Smooth muscle cell of the brain vasculature (primary cell): ENCODE measurements around the gene CLDN19.
"Not testable (repeated sequence)": the region's sequence is repeated elsewhere in the genome, so short reads cannot be mapped to it uniquely, and the experiment has no call there.

Experiments
- DNase-seq: peaks from one replicate; pipeline ENCODE4 v3.0.0-alpha.2; 2012; ENCODE audit warnings: low read depth, low spot score

Gene CLDN19

DNA sequence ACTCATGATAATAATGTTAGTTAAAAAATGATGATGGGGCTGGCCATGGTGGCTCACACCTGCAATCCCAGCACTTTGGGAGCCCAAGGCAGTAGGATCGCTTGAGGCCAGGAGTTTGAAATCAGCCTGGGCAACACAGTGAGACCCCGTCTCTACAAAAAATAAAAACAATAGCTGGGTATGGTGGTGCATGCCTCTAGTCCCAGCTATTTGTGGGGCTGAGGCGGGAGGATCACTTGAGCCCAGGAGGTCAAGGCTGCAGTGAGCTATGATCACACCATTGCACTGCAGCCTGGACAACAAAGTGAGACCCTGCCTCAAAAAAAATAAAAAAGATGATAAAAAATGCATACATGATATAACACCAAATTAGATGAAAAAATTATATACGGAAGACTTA lies 21.5 kb upstream of the CLDN19 start:
- no peak for DNase-seq

DNA sequence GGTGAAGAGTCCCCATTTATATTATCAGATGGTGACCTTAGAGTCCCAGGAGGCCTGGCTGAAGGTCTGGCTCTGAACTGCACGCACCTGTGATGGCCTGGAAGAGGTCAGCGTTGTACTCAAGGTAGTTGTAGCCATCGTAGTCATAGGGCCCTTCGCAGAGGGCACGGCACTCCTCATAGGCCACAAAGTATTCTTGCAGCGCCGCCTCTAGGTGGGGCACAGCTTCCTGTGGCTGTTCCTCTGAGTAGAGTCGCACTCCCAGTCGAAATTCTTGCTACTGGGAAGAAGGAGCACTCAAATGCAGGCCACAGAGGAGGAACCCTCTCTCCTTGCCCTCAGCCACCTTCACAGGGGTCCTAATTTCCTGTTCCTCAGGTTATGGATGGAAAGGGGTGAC lies 19.1 kb upstream of the CLDN19 start:
- no peak for DNase-seq

DNA sequence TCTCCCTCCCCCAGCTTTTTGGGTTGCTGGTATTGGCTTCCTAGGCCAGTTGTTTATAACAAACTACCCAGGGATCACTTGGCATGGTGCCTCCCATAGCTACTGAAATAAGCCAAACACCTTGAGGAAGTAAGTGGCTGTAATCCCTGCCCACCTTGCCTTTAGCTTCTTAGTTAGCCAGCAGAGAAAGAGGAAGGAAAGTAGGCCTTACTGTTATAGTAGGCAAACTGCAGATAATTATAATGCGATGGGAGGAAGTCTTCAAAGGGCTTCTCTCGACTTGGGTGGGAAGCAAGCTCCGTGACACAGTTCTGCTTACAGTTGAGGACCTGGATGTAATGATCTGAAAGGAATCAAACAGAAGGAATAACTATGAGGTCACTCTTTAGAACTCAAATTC lies 18.6 kb upstream of the CLDN19 start:
- DNase-seq = no peak

DNA sequence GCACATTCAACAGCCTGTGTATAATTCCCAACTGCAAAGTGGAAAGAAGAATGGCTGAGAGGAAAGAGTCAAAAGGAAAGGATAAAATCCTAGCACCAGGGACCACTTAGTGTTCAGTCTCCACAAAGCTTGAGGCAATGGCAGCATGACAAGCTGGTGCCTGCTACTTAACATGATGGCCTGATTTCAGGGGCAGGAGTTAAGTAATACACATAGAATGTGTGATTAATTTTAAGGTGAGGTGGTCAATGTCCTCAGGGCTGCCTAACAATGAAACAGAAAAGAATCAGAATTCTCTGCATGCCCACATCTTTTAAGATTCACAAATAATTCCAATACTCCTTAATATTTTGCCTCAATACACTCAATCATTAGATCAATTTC lies 17.8 kb upstream of the CLDN19 start:
- no peak for DNase-seq

DNA sequence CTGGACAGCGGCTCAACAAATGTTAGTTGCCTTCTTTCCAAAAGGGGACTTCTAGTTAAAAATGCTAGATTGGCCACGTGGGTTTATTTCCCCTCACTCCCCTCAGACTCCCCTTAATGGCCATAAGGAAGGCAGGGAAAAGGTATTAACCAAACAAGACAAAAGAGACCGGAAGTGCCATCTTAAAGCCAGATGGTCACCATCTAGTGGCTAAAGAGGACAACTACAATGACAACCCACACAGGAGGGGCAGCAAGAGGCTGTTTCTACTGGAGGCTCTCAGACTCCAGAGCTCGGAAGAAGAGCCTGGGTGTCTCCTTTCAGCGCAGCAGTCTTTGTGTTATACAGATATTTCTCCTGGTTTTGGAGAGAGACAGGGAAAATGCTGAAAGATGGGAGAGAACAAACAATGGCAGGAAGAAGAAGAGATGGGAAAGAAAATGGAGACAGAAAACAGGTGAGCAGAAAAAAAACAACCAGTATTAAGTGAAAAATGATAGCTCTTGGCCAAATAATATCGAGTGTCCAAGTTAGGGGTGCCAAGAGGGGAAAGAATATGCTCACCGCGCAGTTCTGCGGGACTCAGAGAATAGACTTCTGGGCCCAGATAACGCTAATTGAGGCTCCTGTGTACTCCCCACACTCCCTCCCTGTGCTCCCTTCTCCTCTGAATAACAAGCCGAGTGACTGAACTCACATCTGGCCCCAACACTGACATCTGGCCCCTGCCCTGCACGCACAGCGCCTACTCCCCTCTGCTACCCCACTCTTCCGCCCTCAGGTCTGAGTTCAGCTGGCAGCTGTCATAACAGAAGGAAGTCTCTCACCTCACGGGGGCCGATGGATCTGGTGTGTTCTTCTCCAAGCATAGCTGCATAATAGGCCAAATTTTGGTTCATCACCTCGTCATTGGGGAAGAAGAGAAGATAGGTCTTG lies 17.2 kb upstream of the CLDN19 start:
- DNase-seq = peak; percentile 47

DNA sequence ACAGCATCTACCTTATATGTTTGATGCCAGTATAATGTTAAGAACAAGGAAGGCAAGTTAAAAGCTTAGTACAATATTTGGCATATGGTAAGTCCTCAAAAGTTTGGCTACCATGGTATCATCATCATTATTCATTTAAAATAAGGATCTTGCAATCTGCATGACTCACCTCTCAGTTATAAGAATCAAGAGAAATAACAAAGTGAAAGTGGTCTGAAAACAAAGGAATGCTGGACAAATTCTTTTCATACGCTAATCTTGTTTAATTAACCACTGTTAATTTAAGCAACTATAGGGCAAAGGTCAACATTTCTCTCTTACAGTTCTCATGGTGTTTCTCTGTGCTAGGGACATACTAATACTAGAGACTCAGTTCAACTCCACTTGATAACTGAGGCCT lies 13.0 kb upstream of the CLDN19 start:
- no peak for DNase-seq

DNA sequence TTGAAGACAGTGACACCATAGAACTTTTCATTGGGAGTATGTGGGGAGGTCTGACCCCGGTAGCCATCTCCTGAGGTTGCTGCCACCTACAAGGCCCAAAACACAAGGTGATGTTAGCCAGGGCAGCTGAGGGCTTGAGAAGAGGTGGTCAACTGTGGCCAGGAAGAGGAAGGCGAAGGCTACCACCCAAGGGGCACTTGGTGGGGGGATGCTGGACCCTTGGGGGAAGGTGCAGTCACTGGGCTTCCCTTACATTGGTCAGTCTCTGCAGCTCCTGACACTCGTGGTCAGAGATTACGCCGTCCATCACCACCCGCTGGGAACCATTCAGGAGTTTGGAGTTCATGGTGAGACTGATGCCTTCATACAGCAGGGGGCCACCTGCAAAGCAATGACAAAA lies 12.2 kb upstream of the CLDN19 start:
- DNase-seq = no peak

DNA sequence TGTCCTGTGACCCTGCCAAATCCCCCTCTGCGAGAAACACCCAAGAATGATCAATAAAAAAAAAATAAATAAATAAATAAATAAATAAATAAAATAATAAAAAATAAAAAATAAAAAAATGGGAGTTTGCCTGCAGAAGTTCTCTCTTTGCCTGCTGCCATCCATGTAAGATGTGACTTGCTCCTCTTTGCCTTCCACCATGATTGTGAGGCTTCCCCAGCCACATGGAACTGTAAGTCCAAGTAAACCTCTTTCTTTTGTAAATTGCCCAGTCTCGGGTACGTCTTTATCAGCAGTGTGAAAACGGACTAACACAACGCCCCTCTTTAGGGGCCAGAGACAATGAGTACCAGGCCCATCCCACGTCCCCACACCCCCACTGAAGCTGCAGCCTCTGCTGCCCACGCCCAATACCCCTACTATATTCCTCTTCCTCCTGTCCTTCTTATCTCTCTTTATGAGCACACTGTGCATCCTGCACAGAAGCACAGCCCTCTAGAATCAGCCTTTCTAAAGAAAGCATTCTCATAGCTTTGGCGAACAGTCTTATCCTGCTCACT lies 11.6 kb upstream of the CLDN19 start:
- not testable (repeated sequence) for DNase-seq

DNA sequence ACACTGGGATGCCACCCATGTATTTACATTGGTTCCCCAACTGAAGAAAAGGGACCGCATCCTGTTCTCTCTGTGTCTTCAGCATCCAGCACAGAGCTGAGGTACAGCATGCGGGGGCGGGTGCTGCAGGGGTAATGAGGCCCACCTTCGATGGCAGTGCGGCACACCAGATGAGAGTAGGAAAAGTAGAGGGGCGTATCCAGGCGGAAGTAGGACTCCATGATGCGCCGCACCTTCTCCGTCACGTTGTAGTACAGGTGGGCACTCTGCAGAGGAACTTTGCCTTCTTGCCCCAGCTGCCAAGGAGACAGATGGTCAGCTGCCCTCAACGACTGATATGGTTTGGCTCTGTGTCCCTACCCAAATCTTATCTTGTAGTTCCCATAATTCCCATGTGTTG lies 10.0 kb upstream of the CLDN19 start:
- DNase-seq = no peak

DNA sequence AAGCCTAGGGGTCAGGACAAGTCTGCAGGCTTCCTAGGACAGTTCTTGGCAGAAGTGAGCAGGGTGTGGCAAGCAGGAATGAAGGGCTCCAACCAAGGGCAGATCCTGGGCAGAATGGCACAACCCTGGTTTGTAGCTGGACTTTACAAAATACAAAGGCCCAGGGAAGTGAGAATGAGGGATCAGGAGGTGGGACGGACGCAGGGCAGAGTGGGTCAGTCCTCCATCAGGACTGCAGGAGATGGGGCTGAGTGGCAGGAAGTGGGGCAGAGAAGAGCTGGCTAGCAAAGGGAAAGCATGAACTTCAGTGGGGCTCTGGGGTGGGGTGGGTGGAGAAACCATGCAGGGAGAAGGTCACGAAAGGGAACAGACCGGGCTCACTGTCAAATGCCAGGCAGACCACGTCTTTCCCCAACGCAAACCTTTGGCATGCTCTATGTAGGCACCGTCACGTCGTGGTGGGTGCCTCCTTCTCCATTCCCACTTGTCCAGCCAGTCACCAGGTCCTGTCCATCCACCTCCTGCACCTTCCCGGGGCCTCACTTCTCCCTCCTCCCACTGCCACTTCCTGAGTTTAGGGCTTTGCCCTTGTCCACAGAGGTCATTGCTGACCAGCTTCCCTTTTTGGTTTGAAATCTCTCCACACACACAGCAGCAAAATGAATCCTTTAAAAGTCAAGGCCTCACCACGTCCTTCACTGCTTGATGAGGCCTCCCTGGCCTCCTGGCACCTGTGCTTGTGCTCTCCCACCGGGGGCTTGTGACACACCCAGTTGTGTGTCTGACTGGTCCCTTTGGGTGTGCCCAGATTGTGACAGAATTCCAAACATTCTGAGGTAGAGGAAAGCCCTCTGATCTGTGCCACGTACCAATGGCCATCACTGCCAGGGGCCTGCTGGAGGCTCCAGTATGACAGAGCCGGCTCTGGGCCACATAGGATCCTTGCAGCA lies 8.7 kb upstream of the CLDN19 start:
- DNase-seq = no peak

DNA sequence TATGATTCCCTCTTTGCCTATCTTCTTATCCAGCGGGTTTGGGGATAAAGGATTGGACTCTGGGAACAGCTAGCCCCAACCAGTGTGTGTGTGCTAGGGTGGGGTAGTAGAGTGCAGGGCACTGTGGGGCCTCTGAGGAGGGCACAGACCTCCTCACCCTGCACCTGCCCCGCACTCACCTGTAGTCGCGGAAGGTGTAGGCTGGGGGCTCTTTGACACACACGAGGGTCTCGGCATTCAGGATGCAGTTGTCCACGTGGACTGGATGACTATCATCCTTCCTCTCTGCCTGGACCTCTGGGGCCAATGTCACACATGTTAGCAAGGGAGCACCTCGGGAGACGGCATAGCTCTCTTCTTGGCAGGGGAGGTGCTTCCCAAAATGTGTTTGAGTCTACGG lies 8.0 kb upstream of the CLDN19 start:
- DNase-seq = no peak

DNA sequence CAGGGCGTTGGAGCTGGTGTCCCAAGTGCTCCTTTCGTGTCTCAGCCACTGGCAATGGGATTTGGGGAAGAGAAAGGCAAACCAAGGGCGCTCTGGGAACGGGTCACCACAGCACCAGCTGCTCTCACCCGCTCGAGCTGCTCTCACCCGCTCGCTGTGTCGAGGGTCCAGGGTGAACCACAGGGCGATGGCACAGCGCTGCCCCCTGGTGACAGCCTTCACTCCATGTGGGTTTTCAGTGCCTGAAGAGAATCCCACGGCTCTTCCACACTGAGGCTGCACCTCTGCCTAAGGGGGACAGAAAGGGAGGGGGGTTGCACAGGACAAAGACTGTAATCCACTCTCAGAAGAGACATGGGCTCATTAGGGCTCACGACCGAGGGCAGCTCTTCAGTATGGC lies 7.1 kb upstream of the CLDN19 start:
- no peak for DNase-seq

DNA sequence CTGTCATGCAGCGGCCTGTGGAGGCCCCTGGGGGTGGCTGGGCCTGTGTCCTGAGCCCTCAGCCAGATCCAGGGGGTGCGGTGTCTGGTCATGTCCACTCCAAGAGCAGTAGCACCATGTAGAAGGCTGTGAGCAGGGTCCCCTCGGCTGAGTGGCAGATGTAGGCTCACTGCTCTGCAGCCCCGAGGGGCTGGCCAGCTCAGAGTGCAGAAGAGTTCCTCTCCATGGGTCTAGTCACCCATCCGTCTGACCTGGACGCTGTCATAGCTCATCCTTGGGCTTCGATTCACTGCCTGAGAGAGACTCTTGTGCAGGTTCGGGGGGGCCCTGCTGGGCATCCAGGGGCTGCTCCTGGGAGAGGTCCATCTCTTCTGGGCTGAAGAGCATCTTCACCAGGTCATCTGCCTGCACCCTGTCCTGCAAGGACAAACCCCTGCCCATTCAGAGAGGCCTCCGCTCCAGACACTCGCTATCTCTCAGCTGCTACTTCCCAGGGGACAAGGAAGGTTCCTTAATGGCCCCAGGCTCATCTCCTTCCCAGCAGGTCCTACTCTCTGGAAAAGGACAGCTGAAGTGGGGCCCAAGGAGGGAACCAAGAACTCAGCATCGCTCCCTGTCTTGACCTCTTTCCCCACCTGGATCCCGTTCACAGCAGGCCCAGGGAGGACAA lies 6.5 kb upstream of the CLDN19 start:
- no peak for DNase-seq

DNA sequence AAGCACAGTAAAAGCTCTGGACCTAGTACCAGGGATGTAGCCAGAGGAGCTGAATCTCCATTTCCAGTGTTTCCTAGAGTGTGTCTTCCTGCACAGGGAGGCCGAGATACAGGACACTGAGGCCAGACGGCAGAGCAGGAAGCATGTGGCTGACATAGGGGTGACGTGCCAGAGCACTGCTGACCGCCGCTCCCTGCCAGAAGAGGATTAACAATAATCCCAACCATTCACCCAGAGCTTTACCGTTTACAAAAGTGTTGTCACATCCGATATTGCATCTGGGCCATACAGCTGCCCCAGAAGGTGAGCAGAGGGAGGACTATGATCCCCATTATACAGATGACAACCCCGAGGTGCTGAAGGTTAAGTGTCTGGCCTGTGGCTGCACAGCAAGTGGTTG lies 5.8 kb upstream of the CLDN19 start:
- no peak for DNase-seq

DNA sequence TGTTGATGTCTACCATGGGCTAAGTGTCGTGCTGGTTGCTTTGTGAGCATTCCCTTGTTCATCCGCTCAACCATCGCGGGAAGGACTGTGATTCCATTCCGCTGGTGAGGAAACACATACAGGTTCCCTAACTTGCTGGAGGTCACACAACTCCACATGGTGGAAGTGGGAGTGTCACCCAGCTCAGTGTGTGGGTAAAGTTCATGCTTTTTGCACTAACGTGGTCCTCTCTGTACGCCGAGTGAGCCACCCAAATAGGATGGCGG lies 4.0 kb upstream of the CLDN19 start:
- no peak for DNase-seq

DNA sequence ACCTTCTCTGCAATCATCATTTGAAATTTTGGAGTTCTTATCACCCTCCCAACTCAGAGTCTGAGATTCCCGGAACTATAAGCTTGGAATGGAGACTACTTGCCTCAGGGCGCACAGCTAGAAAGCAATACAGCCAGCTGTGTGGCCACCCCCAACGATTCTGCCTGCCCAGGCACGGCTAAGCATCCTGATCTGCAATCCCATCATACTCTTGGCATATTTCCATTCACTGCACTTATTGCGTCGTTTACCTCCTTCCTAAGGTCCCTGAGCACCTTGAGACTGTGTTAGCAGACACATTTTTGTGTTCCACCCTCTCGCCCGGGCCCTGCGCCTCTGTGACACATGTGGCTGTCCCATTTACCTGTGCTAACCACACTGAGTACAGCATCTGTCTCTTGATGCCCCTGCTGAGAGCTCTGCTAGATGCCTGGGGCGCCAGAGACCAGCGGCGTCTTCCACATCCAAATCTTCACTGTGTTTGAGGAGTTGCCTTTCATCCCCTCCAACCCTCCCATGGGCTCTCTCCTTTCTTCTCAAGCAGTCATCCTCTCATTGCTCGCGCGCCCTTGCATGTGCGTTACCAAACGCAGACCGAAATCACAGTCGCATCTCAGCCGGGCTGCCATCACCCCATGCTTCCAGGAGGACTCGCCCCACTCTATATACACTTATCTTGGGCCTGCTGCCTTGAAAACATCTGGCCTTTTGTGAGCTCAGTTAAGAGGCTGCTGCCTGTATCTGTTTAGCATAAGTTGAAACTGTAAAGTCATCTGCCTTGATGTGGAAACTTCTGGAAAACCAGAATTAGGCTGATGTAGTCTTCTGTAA lies 3.5 kb upstream of the CLDN19 start:
- no peak for DNase-seq

DNA sequence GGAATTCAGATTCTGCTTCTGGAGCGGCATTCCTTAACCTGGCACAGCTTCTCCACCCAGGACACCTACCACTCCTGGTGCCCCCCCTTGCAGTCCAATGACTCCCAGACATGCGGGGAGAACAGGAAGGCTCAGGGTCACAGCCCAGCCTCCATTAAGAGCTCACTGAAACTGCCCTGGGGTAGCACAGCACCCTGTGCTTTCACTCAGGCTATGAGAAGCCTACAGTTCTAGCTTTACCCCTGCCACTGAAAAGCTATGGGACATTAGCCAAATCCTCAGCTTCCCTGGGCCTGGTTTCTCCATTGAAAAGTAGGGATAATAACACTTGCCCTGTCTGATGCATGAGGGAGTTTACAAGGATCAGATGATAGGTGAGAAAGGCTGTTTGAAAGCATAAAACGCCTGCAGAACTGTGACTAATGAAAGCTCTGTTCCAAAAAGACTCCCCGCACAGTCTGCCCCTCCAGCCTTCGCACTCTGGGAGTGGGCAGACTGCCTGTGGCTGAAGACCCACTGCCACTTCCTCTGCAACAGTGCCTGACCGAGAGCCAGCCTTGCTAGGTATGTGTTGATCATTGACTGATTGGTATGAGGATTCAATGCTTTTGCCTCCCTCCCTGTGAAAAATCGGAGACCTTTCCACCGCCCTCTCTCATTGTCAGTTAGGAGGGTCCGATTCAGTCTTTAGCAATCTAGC lies 2.7 kb upstream of the CLDN19 start:
- no peak for DNase-seq

DNA sequence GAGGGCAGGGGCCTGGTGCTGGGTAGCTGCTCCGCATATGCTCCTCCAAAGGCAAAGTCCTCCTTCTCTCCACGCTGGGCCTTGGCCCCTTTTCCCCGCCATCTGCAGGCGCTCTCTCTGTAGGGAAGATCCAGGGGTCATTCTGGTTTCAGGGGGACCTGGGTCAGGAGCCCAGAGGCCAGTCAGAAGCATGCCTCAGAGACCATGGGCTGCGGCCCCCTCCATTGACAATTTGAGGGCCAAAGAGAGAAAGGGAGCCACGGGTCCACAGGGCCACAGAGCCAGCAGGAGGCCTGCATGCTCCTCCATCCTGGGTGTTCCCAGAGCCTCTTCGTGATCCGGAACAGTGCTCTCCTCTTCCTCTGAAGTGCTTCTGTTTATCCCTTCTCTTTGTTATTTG lies 2.1 kb upstream of the CLDN19 start:
- DNase-seq = no peak

DNA sequence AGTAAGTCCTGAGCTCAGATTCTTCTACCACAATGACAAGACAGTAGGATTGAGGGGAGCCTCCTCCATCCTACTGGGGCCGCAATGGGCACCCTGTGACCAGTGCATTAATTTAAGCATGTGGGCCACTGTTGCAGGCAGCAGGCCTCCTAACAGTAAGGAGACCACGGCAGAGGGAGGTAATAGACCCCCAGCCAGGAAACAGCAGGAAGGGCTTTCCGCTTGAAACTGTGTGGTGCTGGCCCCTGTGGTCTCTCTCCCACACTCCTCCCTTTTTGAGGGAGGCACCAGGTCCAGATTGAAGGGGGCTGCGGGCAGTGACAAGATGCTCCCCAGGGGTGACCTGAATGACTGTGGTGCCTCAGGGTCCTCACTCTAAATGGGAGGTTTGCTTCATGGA lies 1.7 kb upstream of the CLDN19 start:
- no peak for DNase-seq

DNA sequence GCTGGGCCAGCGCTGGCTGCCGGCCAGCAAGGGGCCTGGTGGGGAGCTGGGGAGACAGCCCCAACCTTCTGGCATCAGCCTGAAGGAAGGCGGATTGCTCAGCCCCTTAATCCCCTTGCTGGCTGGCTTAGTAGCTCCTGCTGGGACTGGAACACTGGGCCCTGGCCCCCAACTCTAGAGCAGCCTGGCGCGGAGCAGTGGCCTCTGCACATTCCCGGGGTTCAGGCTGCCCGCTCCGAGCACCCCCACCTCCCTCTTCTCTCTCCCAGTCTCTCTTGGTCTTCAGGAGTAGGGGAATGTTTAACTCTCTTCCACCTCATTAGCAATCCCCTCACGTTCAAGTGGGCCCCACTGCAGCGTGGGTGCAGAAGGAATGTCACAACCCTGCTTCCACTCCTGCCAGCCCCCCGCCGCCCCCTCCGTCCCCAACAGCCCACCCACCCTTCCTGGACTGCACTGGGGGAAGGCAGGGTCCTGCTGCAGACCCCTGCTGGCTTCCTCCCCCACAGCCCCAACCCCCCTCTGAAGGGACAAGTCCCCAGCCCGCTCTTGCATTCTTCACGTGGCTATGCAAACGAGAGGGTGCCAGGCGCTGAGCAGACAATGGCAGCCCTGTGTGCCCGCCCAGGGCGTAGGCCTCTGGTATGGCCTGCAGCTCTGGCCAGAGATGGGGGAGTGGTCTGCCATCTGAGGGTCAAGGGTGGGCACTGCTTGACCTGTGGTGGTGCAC lies 980 bp upstream of the CLDN19 start:
- DNase-seq = no peak
